ENCODE results near the gene RFPL2.
"Not testable (repeated sequence)": the region's sequence is repeated elsewhere in the genome, so short reads cannot be mapped to it uniquely, and the experiment has no call there.

RFPL2 gene

GRCh38 chr22:32205974-32206773 lies 1.3 kb upstream of the RFPL2 start:
- DNase-seq (ENCODE audit: low spot score) = no peak

GRCh38 chr22:32204040-32204855 lies 625 bp downstream of the RFPL2 start:
- no peak for DNase-seq (ENCODE audit: low spot score)

- DNase-seq (ENCODE audit: low spot score) = no peak
These were observed 1.5 kb downstream of the RFPL2 start for GRCh38 chr22:32203181-32204039.

GRCh38 chr22:32202539-32203180 lies 2.2 kb downstream of the RFPL2 start:
- peak; percentile 65 for DNase-seq (ENCODE audit: low spot score)

GRCh38 chr22:32202161-32202538 lies 2.7 kb downstream of the RFPL2 start:
- DNase-seq (ENCODE audit: low spot score) = no peak

- DNase-seq (ENCODE audit: low spot score) = no peak
These were observed 4.1 kb downstream of the RFPL2 start for GRCh38 chr22:32200752-32201151.

- no peak for DNase-seq (ENCODE audit: low spot score)
These were observed 4.9 kb downstream of the RFPL2 start for GRCh38 chr22:32199961-32200360.

GRCh38 chr22:32199341-32199740 lies 5.5 kb downstream of the RFPL2 start:
- DNase-seq (ENCODE audit: low spot score) = no peak

GRCh38 chr22:32197553-32198226 lies 7.2 kb downstream of the RFPL2 start:
- not testable (repeated sequence) for DNase-seq (ENCODE audit: low spot score)

GRCh38 chr22:32195900-32196299 lies 9.0 kb downstream of the RFPL2 start:
- not testable (repeated sequence) for DNase-seq (ENCODE audit: low spot score)

- not testable (repeated sequence) for DNase-seq (ENCODE audit: low spot score)
These were observed 11.5 kb downstream of the RFPL2 start for GRCh38 chr22:32193346-32193745.

- not testable (repeated sequence) for DNase-seq (ENCODE audit: low spot score)
These were observed 13.9 kb downstream of the RFPL2 start for GRCh38 chr22:32191021-32191420.

GRCh38 chr22:32185821-32186220 lies 19.1 kb downstream of the RFPL2 start:
- DNase-seq (ENCODE audit: low spot score) = no peak

GRCh38 chr22:32183625-32184024 lies 21.2 kb downstream of the RFPL2 start:
- DNase-seq (ENCODE audit: low spot score) = no peak

GRCh38 chr22:32181043-32181442 lies 23.8 kb downstream of the RFPL2 start:
- no peak for DNase-seq (ENCODE audit: low spot score)

- DNase-seq (ENCODE audit: low spot score) = no peak
These were observed 27.6 kb downstream of the RFPL2 start for GRCh38 chr22:32177221-32177765.

GRCh38 chr22:32175683-32176644 lies 28.9 kb downstream of the RFPL2 start:
- no peak for DNase-seq (ENCODE audit: low spot score)

GRCh38 chr22:32175115-32175514 lies 29.8 kb downstream of the RFPL2 start:
- no peak for DNase-seq (ENCODE audit: low spot score)

GRCh38 chr22:32165681-32166080 lies 39.2 kb downstream of the RFPL2 start:
- DNase-seq (ENCODE audit: low spot score) = no peak
